PC-3 (cell line): Measurements from ENCODE around the gene KLF1. TPM values are rescaled to one million over a fixed set of nuclear protein-coding genes. Genes with fewer than 3 reads are reported as not detected.

ENCODE experiments used
- ATAC-seq: fragments of 200-7000 bp; cut with Tn5 transposase; 2 replicates; pipeline ENCODE4 v1.9.1; 2020; ENCODE audit warnings: mild to moderate bottlenecking, moderate library complexity
- BruUV-seq: library from RNA; stranded (reverse); fragments of 400-500 nt; replicated peaks from 2 replicates; lab custom pipeline; 2021; lab: Mats Ljungman, UMichigan
- CTCF ChIA-PET: fragments of 300-600 bp; sonication (Branson Sonifier 250); formaldehyde crosslinking; loops from one replicate; lab custom pipeline; 2022; ENCODE audit warnings: antibody characterized with exemption; lab: Charles Lee
- POLR2A ChIA-PET: fragments of 300-600 bp; sonication (Branson Sonifier 250); formaldehyde crosslinking; loops from one replicate; lab custom pipeline; 2022; ENCODE audit warnings: antibody characterized with exemption; ENCODE audit not compliant: unreplicated experiment; lab: Charles Lee
- DNase-seq: peaks from one replicate; pipeline ENCODE4 v3.0.0-alpha.2; 2015
- H2AFZ ChIP-seq: fragments of 300-600 bp; sonication (generic); 2 replicates; pipeline ENCODE4 v1.6.0; 2016; ENCODE audit warnings: antibody characterized with exemption, low read length
- H3F3A ChIP-seq: fragments of 300-600 bp; sonication (generic); one replicate; pipeline ENCODE4 v1.6.0; 2017; ENCODE audit warnings: antibody characterized with exemption, low read length, control low read depth, mild to moderate bottlenecking; ENCODE audit not compliant: unreplicated experiment
- H3K27ac ChIP-seq: fragments of 300-600 bp; sonication (generic); 2 replicates; pipeline ENCODE4 v1.5.1; 2016; ENCODE audit warnings: mild to moderate bottlenecking, low read length
- H3K27me3 ChIP-seq: fragments of 300-600 bp; sonication (generic); 2 replicates; pipeline ENCODE4 v1.6.1; 2016; ENCODE audit warnings: low read length, mixed read lengths
- H3K36me3 ChIP-seq: fragments of 300-600 bp; sonication (generic); 2 replicates; pipeline ENCODE4 v1.6.1; 2016; ENCODE audit warnings: low read depth, mixed run types, low read length, mixed read lengths
- H3K4me1 ChIP-seq: fragments of 300-600 bp; sonication (generic); 2 replicates; pipeline ENCODE4 v1.5.1; 2016; ENCODE audit warnings: low read length; ENCODE audit not compliant: insufficient read depth
- H3K4me2 ChIP-seq: fragments of 300-600 bp; sonication (generic); 2 replicates; pipeline ENCODE4 v1.6.0; 2016; ENCODE audit warnings: low read length
- H3K4me3 ChIP-seq: fragments of 300-600 bp; sonication (generic); 2 replicates; pipeline ENCODE4 v1.5.1; 2016; ENCODE audit warnings: mild to moderate bottlenecking, low read length, mixed read lengths
- H3K79me2 ChIP-seq: fragments of 300-600 bp; sonication (generic); 2 replicates; pipeline ENCODE4 v1.6.1; 2017; ENCODE audit warnings: low read length, mixed read lengths
- H3K9ac ChIP-seq: fragments of 300-600 bp; sonication (generic); 2 replicates; pipeline ENCODE4 v1.6.0; 2016; ENCODE audit warnings: mild to moderate bottlenecking, low read length
- H3K9me2 ChIP-seq: fragments of 300-600 bp; sonication (generic); replicated peaks from 2 replicates; pipeline ENCODE4 v1.6.1; 2016; ENCODE audit warnings: mixed run types, low read length, mixed read lengths
- H3K9me3 ChIP-seq: fragments of 300-600 bp; sonication (generic); 2 replicates; pipeline ENCODE4 v1.6.1; 2016; ENCODE audit warnings: low read length, mixed read lengths
- H4K20me1 ChIP-seq: fragments of 300-600 bp; sonication (generic); 2 replicates; pipeline ENCODE4 v1.6.1; 2016; ENCODE audit warnings: low read length, mixed read lengths
- EZH2 ChIP-seq: fragments of 300-600 bp; sonication (generic); IDR thresholded peaks from one replicate; pipeline ENCODE4 v1.6.1; 2017; ENCODE audit warnings: antibody characterized with exemption, mild to moderate bottlenecking, low read length; ENCODE audit not compliant: unreplicated experiment
- EZH2phosphoT487 ChIP-seq: fragments of 300-600 bp; sonication (generic); IDR thresholded peaks from 2 replicates; pipeline ENCODE4 v1.6.1; 2018; ENCODE audit warnings: mild to moderate bottlenecking, antibody characterized with exemption, low read length, borderline replicate concordance
- intact Hi-C: fragments of 100-400 bp; cut with micrococcal nuclease; formaldehyde crosslinking; loops from 2 replicates; pipeline ENCODE4 v1.9.0; 2023
- total RNA-seq: library from RNA; depleted of rRNA; stranded (reverse); fragments of >200 nt; gene quantifications from 2 replicates; pipeline ENCODE4 v1.2.3, GENCODE V29; 2014
- TF ChIP-seq, protein P1 (sequence below): fragments of 300-600 bp; sonication (generic); conservative IDR thresholded peaks from 2 replicates; pipeline ENCODE4 v1.5.1; 2017; ENCODE audit warnings: antibody characterized with exemption, low read depth, mild to moderate bottlenecking, low read length

The KLF1 gene
- total RNA-seq, 1 experiment from 2014 or later = not detected

DNA sequence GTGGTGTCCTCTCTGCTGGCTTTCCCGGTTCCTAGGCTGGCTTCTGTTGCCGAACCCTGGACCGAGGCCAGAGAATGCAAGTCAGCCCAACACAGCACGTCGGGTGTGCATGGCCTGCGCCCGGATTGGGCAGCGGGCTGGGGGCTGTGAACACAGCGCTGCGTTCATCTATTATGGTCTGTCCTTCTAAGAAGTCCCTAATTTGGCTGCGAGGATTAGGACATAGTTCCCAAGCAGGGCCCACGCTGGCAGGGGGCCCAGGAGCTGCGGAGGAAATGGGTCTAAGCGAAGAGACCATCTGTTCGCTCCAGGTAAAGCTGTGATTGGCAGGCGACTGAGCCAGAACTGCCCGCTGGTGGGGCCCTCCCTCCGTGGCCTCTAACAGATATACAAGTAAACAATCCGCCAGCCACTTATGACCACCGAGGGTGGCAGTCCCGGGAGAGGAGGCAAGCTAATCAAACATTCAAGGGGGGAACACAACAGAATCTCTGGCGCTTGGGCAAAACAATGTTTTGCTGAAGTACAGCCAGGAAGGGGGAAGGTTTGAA is 26.1 kb upstream of the KLF1 start:
- H3K9ac ChIP-seq = no peak overlapping the region
- TF ChIP-seq EZH2 (no peak), EZH2phosphoT487 (no peak)
- TF ChIP-seq, protein P1, sequence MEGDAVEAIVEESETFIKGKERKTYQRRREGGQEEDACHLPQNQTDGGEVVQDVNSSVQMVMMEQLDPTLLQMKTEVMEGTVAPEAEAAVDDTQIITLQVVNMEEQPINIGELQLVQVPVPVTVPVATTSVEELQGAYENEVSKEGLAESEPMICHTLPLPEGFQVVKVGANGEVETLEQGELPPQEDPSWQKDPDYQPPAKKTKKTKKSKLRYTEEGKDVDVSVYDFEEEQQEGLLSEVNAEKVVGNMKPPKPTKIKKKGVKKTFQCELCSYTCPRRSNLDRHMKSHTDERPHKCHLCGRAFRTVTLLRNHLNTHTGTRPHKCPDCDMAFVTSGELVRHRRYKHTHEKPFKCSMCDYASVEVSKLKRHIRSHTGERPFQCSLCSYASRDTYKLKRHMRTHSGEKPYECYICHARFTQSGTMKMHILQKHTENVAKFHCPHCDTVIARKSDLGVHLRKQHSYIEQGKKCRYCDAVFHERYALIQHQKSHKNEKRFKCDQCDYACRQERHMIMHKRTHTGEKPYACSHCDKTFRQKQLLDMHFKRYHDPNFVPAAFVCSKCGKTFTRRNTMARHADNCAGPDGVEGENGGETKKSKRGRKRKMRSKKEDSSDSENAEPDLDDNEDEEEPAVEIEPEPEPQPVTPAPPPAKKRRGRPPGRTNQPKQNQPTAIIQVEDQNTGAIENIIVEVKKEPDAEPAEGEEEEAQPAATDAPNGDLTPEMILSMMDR = no peak
- no peaks in the 10 kb centered on the region for H3K36me3 ChIP-seq
- H3F3A ChIP-seq = peaks cover 4% of the 10 kb centered on the region
- peaks cover 14% of the 10 kb centered on the region for H3K4me1 ChIP-seq
- H3K4me3 ChIP-seq = peak overlapping the region; percentile 29; the same call in 1 of the 2 replicates
- ChIA-PET CTCF (no interaction called here), POLR2A (no interaction called here)
- ATAC-seq (peak; percentile 70), DNase-seq (peak; percentile 44)
- H2AFZ ChIP-seq = peak overlapping the region; percentile 66
- H3K27ac ChIP-seq = no peak overlapping the region
- no peaks in the 10 kb centered on the region for H3K27me3 ChIP-seq
- H3K4me2 ChIP-seq = peak overlapping the region; percentile 64
- H3K9me3 ChIP-seq = no peaks in the 10 kb centered on the region
- intact Hi-C loops = no loop called here
- no peaks in the 10 kb centered on the region for H3K79me2 ChIP-seq
- H3K9me2 ChIP-seq = no peaks in the 10 kb centered on the region
- BruUV-seq = no TSS peak
- no peaks in the 10 kb centered on the region for H4K20me1 ChIP-seq

DNA sequence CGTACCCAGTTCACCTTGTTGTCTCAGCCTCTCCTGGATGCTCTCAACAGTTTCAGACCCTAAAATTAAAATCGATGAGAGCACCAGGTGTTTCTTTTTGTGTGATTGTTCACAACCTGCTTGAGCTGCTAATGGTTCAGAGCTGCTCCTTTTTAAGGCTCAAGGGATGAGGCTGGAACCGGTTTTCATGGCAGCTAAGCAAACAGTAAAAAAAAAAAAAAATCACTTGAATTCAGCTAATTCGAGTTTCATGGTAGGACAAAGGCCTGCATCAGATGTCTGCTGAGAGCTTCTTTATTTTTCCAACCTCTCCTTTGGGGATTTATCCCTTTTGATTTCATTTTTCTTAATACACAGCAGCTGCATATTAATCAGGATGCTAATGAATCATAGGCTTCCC is 25.6 kb upstream of the KLF1 start:
- Histone ChIP-seq H3K27ac (no peak overlapping the region), H3K4me1 (peaks cover 14% of the 10 kb centered on the region), H3K27me3 (no peaks in the 10 kb centered on the region), H2AFZ (peak overlapping the region; percentile 66), H3K9me2 (no peaks in the 10 kb centered on the region), H4K20me1 (no peaks in the 10 kb centered on the region), H3K4me2 (peak overlapping the region; percentile 64), H3K9ac (no peak overlapping the region), H3K4me3 (peak overlapping the region; percentile 29; the same call in 1 of the 2 replicates), H3K36me3 (no peaks in the 10 kb centered on the region), H3F3A (peaks cover 4% of the 10 kb centered on the region), H3K9me3 (no peaks in the 10 kb centered on the region), H3K79me2 (no peaks in the 10 kb centered on the region)
- ChIA-PET CTCF (no interaction called here), POLR2A (no interaction called here)
- intact Hi-C loops = no loop called here
- ATAC-seq = peak; percentile 12; the same call in 1 of the 2 replicates
- no peak for DNase-seq
- no TSS peak for BruUV-seq
- TF ChIP-seq, protein P1 = no peak
- TF ChIP-seq EZH2phosphoT487 (no peak), EZH2 (no peak)

DNA sequence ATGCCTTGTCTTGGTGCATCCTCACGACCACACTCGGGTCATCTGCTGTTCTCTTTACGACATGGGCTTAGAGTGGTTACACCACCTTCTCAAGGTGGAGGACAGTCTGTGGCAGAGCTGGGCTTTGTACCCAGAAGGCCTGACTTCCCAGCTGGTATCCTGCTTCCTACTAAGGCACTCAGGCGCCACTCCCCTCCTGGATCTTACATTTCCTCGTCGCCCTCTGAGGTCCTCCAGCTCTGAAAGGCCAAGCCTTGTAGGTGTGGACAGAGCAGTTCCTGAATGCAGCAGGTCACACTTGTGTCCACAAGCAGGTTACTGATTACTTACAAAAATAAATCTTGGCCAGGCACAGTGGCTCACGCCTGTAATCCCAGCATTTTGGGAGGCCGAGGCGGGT is 20.2 kb upstream of the KLF1 start:
- Histone ChIP-seq H3K4me1 (peaks cover under 1% of the 10 kb centered on the region; the same call in 1 of the 2 replicates), H3K4me3 (no peak overlapping the region), H3K4me2 (no peak overlapping the region), H3K79me2 (no peaks in the 10 kb centered on the region), H4K20me1 (no peaks in the 10 kb centered on the region), H3K27ac (no peak overlapping the region), H3K9me2 (no peaks in the 10 kb centered on the region), H3K9me3 (no peaks in the 10 kb centered on the region), H3K9ac (no peak overlapping the region), H3F3A (no peaks in the 10 kb centered on the region), H2AFZ (no peak overlapping the region), H3K27me3 (no peaks in the 10 kb centered on the region), H3K36me3 (no peaks in the 10 kb centered on the region)
- ATAC-seq = no peak
- POLR2A ChIA-PET = interaction anchor here (0.5 kb wide), 1 partner anchor 12 kb away, joined by 4 read pairs; no protein-coding TSS in a partner anchor
- CTCF ChIA-PET = no interaction called here
- TF ChIP-seq EZH2 (no peak), EZH2phosphoT487 (no peak)
- TF ChIP-seq, protein P1 = no peak
- no TSS peak for BruUV-seq
- no peak for DNase-seq
- intact Hi-C loops = no loop called here
